HepG2 (cell line): ENCODE measurements around the gene INPP5K. TPM values are rescaled to one million over a fixed set of nuclear protein-coding genes. Genes with fewer than 3 reads are reported as not detected.

Source experiments
- ATAC-seq: fragments of 200-7000 bp; cut with Tn5 transposase; 3 replicates; pipeline ENCODE4 v1.9.1; 2020; ENCODE audit warnings: mild to moderate bottlenecking, moderate library complexity
- BruUV-seq: library from RNA; stranded (reverse); fragments of 400-500 nt; replicated peaks from 2 replicates; lab custom pipeline; 2021; lab: Mats Ljungman, UMichigan
- CTCF ChIA-PET: fragments of 300-600 bp; formaldehyde crosslinking; extraction: SDS; loops from one replicate; lab custom pipeline; 2021; ENCODE audit warnings: low total read pairs, inconsistent platforms, low intra/inter-chr PET ratio; lab: Yijun Ruan, JAX
- POLR2A ChIA-PET: fragments of 350-600 bp; sonication (Branson Sonifier 250); formaldehyde crosslinking; loops from one replicate; lab custom pipeline; 2020; ENCODE audit warnings: antibody characterized with exemption, inconsistent platforms; lab: Yijun Ruan, JAX
- DNase-seq: peaks from one replicate; pipeline ENCODE4 v3.0.0-alpha.2; 2015; ENCODE audit warnings: low spot score
- FAIRE-seq: peaks from 3 replicates; lab custom pipeline; 2011; peaks lifted over from hg19 to GRCh38; lab: Jason Lieb, UNC
- H2AFZ ChIP-seq: one replicate; pipeline ENCODE4 v1.6.1; 2011; ENCODE audit warnings: low read length, inconsistent platforms
- H3K27ac ChIP-seq: fragments of 300-600 bp; 3 replicates; pipeline ENCODE4 v1.8.0; 2011; ENCODE audit warnings: mixed run types, mild to moderate bottlenecking, mixed read lengths, low read length, inconsistent platforms; ENCODE audit not compliant: insufficient read depth; ENCODE audit errors: extremely low read length
- H3K27me3 ChIP-seq, 2 experiments: fragments of 200-600 bp in 1 of 2; 2 replicates in 1 of 2; 3 replicates in 1 of 2; pipeline versions ENCODE4 v1.6.0 to v1.8.0; 2011; ENCODE audit warnings: low read length in 2 of 2, mild to moderate bottlenecking in 2 of 2, moderate library complexity in 2 of 2, inconsistent platforms in 1 of 2; ENCODE audit not compliant: insufficient read depth in 2 of 2, control insufficient read depth in 1 of 2
- H3K36me3 ChIP-seq, 2 experiments: fragments of 200-600 bp in 1 of 2; replicated peaks in 1 of 2; 2 replicates in 1 of 2; 3 replicates in 1 of 2; pipeline versions ENCODE4 v1.5.1 to v1.8.0; 2011; ENCODE audit warnings: low read length in 2 of 2, inconsistent platforms in 1 of 2; ENCODE audit not compliant: insufficient read depth in 2 of 2, control insufficient read depth in 1 of 2
- H3K4me1 ChIP-seq: 2 replicates; pipeline ENCODE4 v1.5.1; 2012; ENCODE audit warnings: low read length, inconsistent platforms; ENCODE audit not compliant: insufficient read depth
- H3K4me2 ChIP-seq: 2 replicates; pipeline ENCODE4 v1.6.0; 2011; ENCODE audit warnings: low read depth, low read length, inconsistent platforms
- H3K4me3 ChIP-seq, 3 experiments: fragments of 200-600 bp in 1 of 3; sonication (generic), shearing (Covaris generic) in 1 of 3; replicated peaks in 1 of 3; 2 replicates each; pipeline ENCODE4 v1.5.1; 2011 to 2016; ENCODE audit warnings: low read length in 3 of 3, inconsistent platforms in 2 of 3, low read depth in 2 of 3, mild to moderate bottlenecking in 2 of 3, control low read depth in 1 of 3, mixed read lengths in 1 of 3; ENCODE audit not compliant: insufficient read depth in 1 of 3
- H3K79me2 ChIP-seq: one replicate; pipeline ENCODE4 v1.6.1; 2011; ENCODE audit warnings: low read length, inconsistent platforms; ENCODE audit not compliant: insufficient read depth
- H3K9ac ChIP-seq: 2 replicates; pipeline ENCODE4 v1.6.0; 2011; ENCODE audit warnings: mild to moderate bottlenecking, low read depth, low read length, inconsistent platforms; ENCODE audit not compliant: insufficient read depth
- H3K9me3 ChIP-seq: 2 replicates; pipeline ENCODE4 v1.5.1; 2012; ENCODE audit warnings: mild to moderate bottlenecking, low read length
- H4K20me1 ChIP-seq: 2 replicates; pipeline ENCODE4 v1.6.0; 2011; ENCODE audit warnings: inconsistent platforms, mild to moderate bottlenecking, low read length, moderate library complexity; ENCODE audit not compliant: insufficient read depth
- ETV5 ChIP-seq: IDR thresholded peaks from 2 replicates; pipeline ENCODE4 v1.6.1; 2018; ENCODE audit warnings: missing biosample characterization, missing genetic modification reagents, inconsistent platforms, borderline replicate concordance
- GABPA ChIP-seq, 2 experiments: IDR thresholded peaks; 2 replicates each; pipeline ENCODE4 v1.6.1; 2011 to 2016; ENCODE audit warnings: low read depth in 2 of 2, low read length in 1 of 2, missing biosample characterization in 1 of 2, missing genetic modification characterization in 1 of 2
- GFI1 ChIP-seq: sonication (generic); formaldehyde crosslinking; IDR thresholded peaks from 2 replicates; pipeline ENCODE4 v1.5.0; 2020; ENCODE audit warnings: missing genetic modification reagents, mild to moderate bottlenecking, borderline replicate concordance
- KDM5B ChIP-seq: sonication (generic); formaldehyde crosslinking; IDR thresholded peaks from 2 replicates; pipeline ENCODE4 v1.4.0; 2020; ENCODE audit warnings: missing genetic modification reagents, mild to moderate bottlenecking, borderline replicate concordance
- MBD4 ChIP-seq: IDR thresholded peaks from 2 replicates; pipeline ENCODE4 v1.6.1; 2012; ENCODE audit warnings: low read length, inconsistent platforms, borderline replicate concordance
- RAD51 ChIP-seq: fragments of 450-650 bp; IDR thresholded peaks from 2 replicates; pipeline ENCODE4 v1.6.1; 2016; ENCODE audit warnings: borderline replicate concordance
- ZNF121 ChIP-seq: sonication (generic); formaldehyde crosslinking; IDR thresholded peaks from 2 replicates; pipeline ENCODE4 v1.5.0; 2020; ENCODE audit warnings: mild to moderate bottlenecking, missing genetic modification reagents
- ZNF24 ChIP-seq: fragments of 450-650 bp; IDR thresholded peaks from 2 replicates; pipeline ENCODE4 v1.6.1; 2017; ENCODE audit warnings: antibody characterized with exemption, mild to moderate bottlenecking
- ZNF451 ChIP-seq: sonication (generic); formaldehyde crosslinking; IDR thresholded peaks from 2 replicates; pipeline ENCODE4 v1.5.0; 2020; ENCODE audit warnings: mild to moderate bottlenecking, missing genetic modification reagents
- ZNF616 ChIP-seq: sonication (generic); formaldehyde crosslinking; IDR thresholded peaks from 2 replicates; pipeline ENCODE4 v1.5.0; 2020; ENCODE audit warnings: low read depth, mild to moderate bottlenecking, missing genetic modification reagents
- ZNF672 ChIP-seq: sonication (generic); formaldehyde crosslinking; IDR thresholded peaks from 2 replicates; pipeline ENCODE4 v1.8.1; 2022; ENCODE audit warnings: missing genetic modification reagents
- ZSCAN20 ChIP-seq: sonication (generic); formaldehyde crosslinking; IDR thresholded peaks from 2 replicates; pipeline ENCODE4 v1.4.0; 2020; ENCODE audit warnings: missing genetic modification reagents, mild to moderate bottlenecking, borderline replicate concordance
- WGBS: methylation state at CpG from one replicate; pipeline ENCODE4 v1.1.6; 2017; ENCODE audit warnings: low lambda C conversion rate; 5-methylcytosine and 5-hydroxymethylcytosine counted together
- in situ Hi-C: cut with HindIII; loops from 2 replicates; pipeline ENCODE4 v1.10.0; 2017; ENCODE audit warnings: low pct_unique_long_range_greater_than_20kb; ENCODE audit not compliant: extremely low pct_ligation_motif_present
- intact Hi-C: fragments of 100-400 bp; cut with micrococcal nuclease; formaldehyde crosslinking; loops from one replicate; pipeline ENCODE4 v1.10.0; 2022; ENCODE audit not compliant: unreplicated experiment
- polyA plus RNA-seq, 8 experiments: library from polyadenylated mRNA; depleted of rRNA in 3 of 8; stranded (reverse) in 7 of 8; unstranded in 1 of 8; fragments of >200 nt; fragmentation: Illumina TruSeq in 4 of 8; extraction: Trizol in 4 of 8; gene quantifications; 2 replicates each; pipeline versions ENCODE4 v1.2.1 to v1.2.3, GENCODE V29; 2011 to 2016; ENCODE audit warnings: low read depth in 4 of 8, missing spikeins in 1 of 8, mixed read lengths in 1 of 8; ENCODE audit not compliant: insufficient read depth in 1 of 8
- total RNA-seq, 5 experiments: library from RNA; depleted of rRNA; stranded (reverse); fragments of >200 nt; fragmentation: Illumina TruSeq; extraction: Trizol; gene quantifications; 2 replicates each; pipeline ENCODE4 v1.2.3, GENCODE V29; 2016; ENCODE audit warnings: low read depth in 1 of 5
- TF ChIP-seq, protein P1 (sequence below): fragments of 450-650 bp; IDR thresholded peaks from 2 replicates; pipeline ENCODE4 v1.6.1; 2016
- TF ChIP-seq, protein P2 (sequence below): sonication (generic); formaldehyde crosslinking; IDR thresholded peaks from 2 replicates; pipeline ENCODE4 v1.5.0; 2020; ENCODE audit warnings: mild to moderate bottlenecking, low read depth, missing genetic modification reagents, borderline replicate concordance
- TF ChIP-seq, protein P3 (sequence below): sonication (generic); formaldehyde crosslinking; IDR thresholded peaks from 2 replicates; pipeline ENCODE4 v1.9.0; 2022; ENCODE audit warnings: low read depth, missing genetic modification reagents
- TF ChIP-seq, protein P4 (sequence below): sonication (generic); formaldehyde crosslinking; IDR thresholded peaks from 2 replicates; pipeline ENCODE4 v1.5.0; 2020; ENCODE audit warnings: mild to moderate bottlenecking, missing genetic modification reagents

Gene INPP5K
- total and polyA plus RNA-seq, 2 of the 13 experiments (the other 11 are each of a cell fraction or from before 2014, with no cell fraction given) = 4.8 to 9.6 TPM

DNA sequence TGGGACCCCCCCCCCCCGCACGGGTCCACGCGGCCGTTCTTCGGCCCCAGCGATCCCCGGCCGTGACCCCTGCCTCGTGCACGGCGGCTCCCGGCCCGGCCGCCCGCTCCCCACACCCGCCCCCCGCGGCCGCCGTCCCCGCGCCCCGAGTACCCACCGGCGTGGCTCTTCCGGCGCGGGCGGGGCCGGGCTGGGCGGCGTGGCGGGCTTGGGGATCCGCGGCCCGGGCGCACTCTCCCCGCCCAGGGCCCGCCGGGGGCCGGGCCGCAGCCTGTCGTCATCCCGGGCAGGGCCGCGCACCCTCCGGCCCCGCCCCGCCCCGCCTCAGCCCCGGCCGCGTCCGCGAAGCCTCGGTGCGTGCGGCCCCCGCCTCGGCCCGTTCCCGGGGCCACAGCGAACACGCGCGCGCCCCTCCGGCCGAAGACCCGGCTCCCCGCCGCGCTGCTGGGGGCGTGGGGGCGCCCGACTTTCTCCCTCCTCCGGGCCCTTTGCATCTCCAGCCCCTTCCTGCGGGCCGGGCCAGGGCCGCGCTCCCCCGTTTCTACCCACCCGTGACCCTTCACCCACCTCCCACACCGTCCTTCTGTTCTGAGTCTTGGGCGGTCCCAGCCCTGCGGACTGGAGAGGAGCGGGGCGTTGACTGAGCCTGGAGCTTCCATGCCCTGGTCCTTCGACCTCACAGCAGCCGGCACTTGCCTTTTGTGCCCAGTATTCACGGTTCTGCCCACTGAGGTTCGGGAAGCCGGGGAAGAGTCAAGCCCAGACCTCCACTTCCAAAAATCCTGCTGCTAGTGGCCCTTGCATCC, 24.8 kb downstream of the INPP5K start:
- POLR2A ChIA-PET = interaction anchor here (0.6 to 2.4 kb wide), 7 partner anchors 13 to 138 kb away, joined by 3 to 19 read pairs (median 4); partner anchors contain the start of genes CRK and INPP5K
- CTCF ChIA-PET = no interaction called here
- no peak for FAIRE-seq
- H3K4me3 ChIP-seq = peak overlapping the region; percentile 73 to 92 (median 85); a peak in 5 of 6 replicates
- H3K36me3 ChIP-seq = no peaks in the 10 kb centered on the region
- H3K27me3 ChIP-seq = no peaks in the 10 kb centered on the region; a peak in 1 of 5 replicates
- no TSS peak for BruUV-seq
- H3K79me2 ChIP-seq = peaks cover 13% of the 10 kb centered on the region
- intact Hi-C loops (loop anchor here (1.0 kb wide), 1 partner anchor 36 kb away; no protein-coding TSS in a partner anchor), in situ Hi-C loops (no loop called here)
- H3K9ac ChIP-seq = peak overlapping the region; percentile 84
- H3K27ac ChIP-seq = peak overlapping the region; percentile 74
- H3K9me3 ChIP-seq = no peaks in the 10 kb centered on the region
- peak; percentile 36 for ATAC-seq
- H3K4me2 ChIP-seq = peak overlapping the region; percentile 99
- no peaks in the 10 kb centered on the region for H4K20me1 ChIP-seq
- no peak for DNase-seq
- 8% methylated on average over 10 of the region's 94 CpGs for WGBS
- no peak overlapping the region for H2AFZ ChIP-seq
- H3K4me1 ChIP-seq = peaks cover 45% of the 10 kb centered on the region
- TF ChIP-seq RAD51 (no peak), ETV5 (CRISPR knock-in tag) (no peak), ZNF24 (no peak), ZNF616 (CRISPR knock-in tag) (no peak), MBD4 (no peak), GFI1 (CRISPR knock-in tag) (no peak; the same call in 1 of the 2 replicates), ZNF451 (CRISPR knock-in tag) (peak; percentile 16; the same call in 1 of the 2 replicates), KDM5B (CRISPR knock-in tag) (peak; percentile 13; the same call in 1 of the 2 replicates), ZSCAN20 (0 out of 2 replicates have a peak, but pooled peaks have one; percentile 3), ZNF672 (0 out of 2 replicates have a peak, but pooled peaks have one; percentile 16), ZNF121 (no peak), GABPA (IDR thresholded peaks at IDR 0.05; ENCODE audit: low read depth, low read length) (peak; percentile 31; the same call in 1 of the 2 replicates), GABPA (CRISPR knock-in tag; IDR thresholded peaks at IDR 0.05; ENCODE audit: low read depth) (no peak)
- TF ChIP-seq, protein P1, sequence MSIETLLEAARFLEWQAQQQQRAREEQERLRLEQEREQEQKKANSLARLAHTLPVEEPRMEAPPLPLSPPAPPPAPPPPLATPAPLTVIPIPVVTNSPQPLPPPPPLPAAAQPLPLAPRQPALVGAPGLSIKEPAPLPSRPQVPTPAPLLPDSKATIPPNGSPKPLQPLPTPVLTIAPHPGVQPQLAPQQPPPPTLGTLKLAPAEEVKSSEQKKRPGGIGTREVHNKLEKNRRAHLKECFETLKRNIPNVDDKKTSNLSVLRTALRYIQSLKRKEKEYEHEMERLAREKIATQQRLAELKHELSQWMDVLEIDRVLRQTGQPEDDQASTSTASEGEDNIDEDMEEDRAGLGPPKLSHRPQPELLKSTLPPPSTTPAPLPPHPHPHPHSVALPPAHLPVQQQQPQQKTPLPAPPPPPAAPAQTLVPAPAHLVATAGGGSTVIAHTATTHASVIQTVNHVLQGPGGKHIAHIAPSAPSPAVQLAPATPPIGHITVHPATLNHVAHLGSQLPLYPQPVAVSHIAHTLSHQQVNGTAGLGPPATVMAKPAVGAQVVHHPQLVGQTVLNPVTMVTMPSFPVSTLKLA = no peak
- TF ChIP-seq, protein P2, sequence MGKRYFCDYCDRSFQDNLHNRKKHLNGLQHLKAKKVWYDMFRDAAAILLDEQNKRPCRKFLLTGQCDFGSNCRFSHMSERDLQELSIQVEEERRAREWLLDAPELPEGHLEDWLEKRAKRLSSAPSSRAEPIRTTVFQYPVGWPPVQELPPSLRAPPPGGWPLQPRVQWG = no peak
- TF ChIP-seq, protein P3, sequence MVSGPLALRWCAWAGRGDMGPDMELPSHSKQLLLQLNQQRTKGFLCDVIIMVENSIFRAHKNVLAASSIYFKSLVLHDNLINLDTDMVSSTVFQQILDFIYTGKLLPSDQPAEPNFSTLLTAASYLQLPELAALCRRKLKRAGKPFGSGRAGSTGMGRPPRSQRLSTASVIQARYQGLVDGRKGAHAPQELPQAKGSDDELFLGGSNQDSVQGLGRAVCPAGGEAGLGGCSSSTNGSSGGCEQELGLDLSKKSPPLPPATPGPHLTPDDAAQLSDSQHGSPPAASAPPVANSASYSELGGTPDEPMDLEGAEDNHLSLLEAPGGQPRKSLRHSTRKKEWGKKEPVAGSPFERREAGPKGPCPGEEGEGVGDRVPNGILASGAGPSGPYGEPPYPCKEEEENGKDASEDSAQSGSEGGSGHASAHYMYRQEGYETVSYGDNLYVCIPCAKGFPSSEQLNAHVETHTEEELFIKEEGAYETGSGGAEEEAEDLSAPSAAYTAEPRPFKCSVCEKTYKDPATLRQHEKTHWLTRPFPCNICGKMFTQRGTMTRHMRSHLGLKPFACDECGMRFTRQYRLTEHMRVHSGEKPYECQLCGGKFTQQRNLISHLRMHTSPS (CRISPR knock-in tag) = no peak
- TF ChIP-seq, protein P4, sequence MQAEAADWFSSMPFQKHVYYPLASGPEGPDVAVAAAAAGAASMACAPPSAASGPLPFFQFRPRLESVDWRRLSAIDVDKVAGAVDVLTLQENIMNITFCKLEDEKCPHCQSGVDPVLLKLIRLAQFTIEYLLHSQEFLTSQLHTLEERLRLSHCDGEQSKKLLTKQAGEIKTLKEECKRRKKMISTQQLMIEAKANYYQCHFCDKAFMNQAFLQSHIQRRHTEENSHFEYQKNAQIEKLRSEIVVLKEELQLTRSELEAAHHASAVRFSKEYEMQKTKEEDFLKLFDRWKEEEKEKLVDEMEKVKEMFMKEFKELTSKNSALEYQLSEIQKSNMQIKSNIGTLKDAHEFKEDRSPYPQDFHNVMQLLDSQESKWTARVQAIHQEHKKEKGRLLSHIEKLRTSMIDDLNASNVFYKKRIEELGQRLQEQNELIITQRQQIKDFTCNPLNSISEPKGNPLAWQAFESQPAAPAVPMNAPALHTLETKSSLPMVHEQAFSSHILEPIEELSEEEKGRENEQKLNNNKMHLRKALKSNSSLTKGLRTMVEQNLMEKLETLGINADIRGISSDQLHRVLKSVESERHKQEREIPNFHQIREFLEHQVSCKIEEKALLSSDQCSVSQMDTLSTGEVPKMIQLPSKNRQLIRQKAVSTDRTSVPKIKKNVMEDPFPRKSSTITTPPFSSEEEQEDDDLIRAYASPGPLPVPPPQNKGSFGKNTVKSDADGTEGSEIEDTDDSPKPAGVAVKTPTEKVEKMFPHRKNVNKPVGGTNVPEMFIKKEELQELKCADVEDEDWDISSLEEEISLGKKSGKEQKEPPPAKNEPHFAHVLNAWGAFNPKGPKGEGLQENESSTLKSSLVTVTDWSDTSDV (CRISPR knock-in tag) = peak; percentile 62; the same call in 1 of the 2 replicates
